B cell (primary cell): ENCODE results near the gene TTC21A.
A peak's percentile ranks its signal among the peaks of the same experiment; 100 is the strongest.

Experiments used
- CTCF ChIP-seq: fragments of 200-600 bp; IDR thresholded peaks from one replicate; pipeline ENCODE4 v1.8.0; 2022; ENCODE audit warnings: antibody characterized with exemption, mild to moderate bottlenecking
- EZH2 ChIP-seq: IDR thresholded peaks from 2 replicates; pipeline ENCODE4 v1.6.1; 2012; ENCODE audit warnings: borderline replicate concordance, low read depth, mild to moderate bottlenecking, moderate library complexity, low read length; ENCODE audit not compliant: insufficient read depth, poor library complexity, severe bottlenecking

- TF ChIP-seq EZH2 (no peak), CTCF (peak; percentile 69)
Measured at GRCh38 chr3:39065197-39065596, 42.3 kb upstream of the TTC21A start.
